ENCODE data around the gene LRP8.
A peak's percentile ranks its signal among the peaks of the same experiment; 100 is the strongest.

The LRP8 gene

GRCh38 chr1:53256511-53257453 lies 71.1 kb downstream of the LRP8 start:
- no peak for DNase-seq

- DNase-seq: no peak
These were observed 72.8 kb downstream of the LRP8 start for GRCh38 chr1:53255031-53255430.

GRCh38 chr1:53254011-53254640 lies 73.7 kb downstream of the LRP8 start:
- no peak for DNase-seq

GRCh38 chr1:53250325-53250724 lies 77.5 kb downstream of the LRP8 start:
- DNase-seq: no peak

- no peak for DNase-seq
These were observed 78.2 kb downstream of the LRP8 start for GRCh38 chr1:53249706-53250105.

- DNase-seq: no peak
These were observed 81.4 kb downstream of the LRP8 start for GRCh38 chr1:53246261-53247134.

- no peak for DNase-seq
These were observed 83.7 kb downstream of the LRP8 start for GRCh38 chr1:53244141-53244540.

GRCh38 chr1:53242381-53242780 lies 85.5 kb downstream of the LRP8 start:
- no peak for DNase-seq

- DNase-seq: no peak
These were observed 86.0 kb downstream of the LRP8 start for GRCh38 chr1:53241828-53242227.

GRCh38 chr1:53238197-53239155 lies 89.4 kb downstream of the LRP8 start, which contains the start of gene MAGOH:
Gene MAGOH, minus strand, starts transcription at chr1:53238518. Its CDS starts 70 bp downstream, at chr1:53238448.
- peak; percentile 96 for DNase-seq

- DNase-seq: no peak
These were observed 90.2 kb downstream of the LRP8 start for GRCh38 chr1:53237638-53238037.

- no peak for DNase-seq
These were observed 106.9 kb downstream of the LRP8 start for GRCh38 chr1:53220962-53221286.

GRCh38 chr1:53220171-53220961 lies 107.5 kb downstream of the LRP8 start, which contains the start of gene CZIB:
Gene CZIB, minus strand, starts transcription at chr1:53220634. Its CDS starts 59 bp downstream, at chr1:53220575.
- DNase-seq: peak; percentile 93

GRCh38 chr1:53219711-53220110 lies 108.2 kb downstream of the LRP8 start:
- no peak for DNase-seq

GRCh38 chr1:53218201-53218600 lies 109.7 kb downstream of the LRP8 start:
- no peak for DNase-seq

GRCh38 chr1:53214376-53214940 lies 113.4 kb downstream of the LRP8 start:
- no peak for DNase-seq

- no peak for DNase-seq
These were observed 116.9 kb downstream of the LRP8 start for GRCh38 chr1:53210954-53211353.

- no peak for DNase-seq
These were observed 117.5 kb downstream of the LRP8 start for GRCh38 chr1:53210352-53210751.

GRCh38 chr1:53207726-53208125 lies 120.1 kb downstream of the LRP8 start:
- DNase-seq: no peak

- DNase-seq: no peak
These were observed 121.0 kb downstream of the LRP8 start for GRCh38 chr1:53206735-53207379.
